Inflammatory macrophage treated with lipopolysaccharide for 4 hours (primary cell): ENCODE results near the gene EIF5A.

Source experiments
- DNase-seq: peaks from one replicate; pipeline ENCODE4 v3.0.0-alpha.2; 2020

Gene EIF5A

GRCh38 chr17:7285679-7286078 is 21.7 kb upstream of the EIF5A start:
- DNase-seq: no peak

- DNase-seq: no peak
Measured at GRCh38 chr17:7289256-7290032, 18.0 kb upstream of the EIF5A start.

- DNase-seq: no peak
Measured at GRCh38 chr17:7290166-7290565, 17.3 kb upstream of the EIF5A start.

- DNase-seq: no peak
Measured at GRCh38 chr17:7290685-7291084, 16.7 kb upstream of the EIF5A start.

- DNase-seq: no peak
Measured at GRCh38 chr17:7292194-7292593, 15.2 kb upstream of the EIF5A start.

- no peak for DNase-seq
Measured at GRCh38 chr17:7292729-7293128, 14.7 kb upstream of the EIF5A start.

- no peak for DNase-seq
Measured at GRCh38 chr17:7293159-7293558, 14.3 kb upstream of the EIF5A start.

GRCh38 chr17:7293816-7294613 is 13.4 kb upstream of the EIF5A start:
- no peak for DNase-seq

GRCh38 chr17:7294614-7295153 is 12.7 kb upstream of the EIF5A start, which contains the start of gene YBX2:
TSS of gene YBX2 (minus strand) at chr17:7294639. CDS start at chr17:7294500, 139 bp downstream.
- peak; percentile 15 for DNase-seq

- no peak for DNase-seq
Measured at GRCh38 chr17:7295230-7296180, 11.9 kb upstream of the EIF5A start.

- DNase-seq: peak; percentile 83
Measured at GRCh38 chr17:7296189-7296861, 11.1 kb upstream of the EIF5A start.

- DNase-seq: no peak
Measured at GRCh38 chr17:7304179-7304578, 3.2 kb upstream of the EIF5A start.

GRCh38 chr17:7307686-7308624 is 527 bp downstream of the EIF5A start:
- peak; percentile 62 for DNase-seq

- DNase-seq: peak; percentile 92
Measured at GRCh38 chr17:7308625-7309433, 1.4 kb downstream of the EIF5A start.

- DNase-seq: no peak
Measured at GRCh38 chr17:7309628-7310027, 2.2 kb downstream of the EIF5A start.

GRCh38 chr17:7311110-7311705 is 3.8 kb downstream of the EIF5A start:
- DNase-seq: no peak

- no peak for DNase-seq
Measured at GRCh38 chr17:7312432-7313087, 5.1 kb downstream of the EIF5A start.

- DNase-seq: no peak
Measured at GRCh38 chr17:7313088-7313889, 5.9 kb downstream of the EIF5A start.
